Prostate gland (tissue), 2 donors: ENCODE results near the gene LPP. TPM values are rescaled to one million over a fixed set of nuclear protein-coding genes. Genes with fewer than 3 reads are reported as not detected.

Source experiments
- DNase-seq: peaks from one replicate; pipeline ENCODE4 v3.0.0-alpha.2; 2019; ENCODE audit warnings: low spot score
- H3K27ac ChIP-seq, 2 donors: fragments of 200-600 bp; sonication (generic); 2 replicates each; pipeline ENCODE4 v1.5.1; 2017 to 2019
- H3K27me3 ChIP-seq: fragments of 200-600 bp; sonication (generic); replicated peaks from 2 replicates; pipeline ENCODE4 v1.5.1; 2019; ENCODE audit not compliant: insufficient read depth
- H3K36me3 ChIP-seq, 2 donors: fragments of 200-600 bp; sonication (generic); 1 replicate in 1 of 2; 2 replicates in 1 of 2; pipeline versions ENCODE4 v1.5.1 to v1.8.1; 2017 to 2019
- H3K4me1 ChIP-seq: fragments of 200-600 bp; sonication (generic); replicated peaks from 2 replicates; pipeline ENCODE4 v1.5.1; 2019
- H3K4me3 ChIP-seq, 2 donors: fragments of 200-600 bp; sonication (generic); 2 replicates each; pipeline ENCODE4 v1.5.1; 2017 to 2019
- H3K9me3 ChIP-seq: fragments of 200-600 bp; sonication (generic); 2 replicates; pipeline ENCODE4 v1.5.1; 2017
- CTCF ChIP-seq, 4 experiments: fragments of 200-600 bp in 2 of 4; fragments of 450-650 bp in 2 of 4; sonication (generic) in 2 of 4; IDR thresholded peaks; 1 replicate in 3 of 4; 2 replicates in 1 of 4; pipeline ENCODE4 v1.5.1; 2016 to 2019; ENCODE audit warnings: antibody characterized with exemption in 4 of 4, mild to moderate bottlenecking in 2 of 4, moderate library complexity in 2 of 4
- POLR2A ChIP-seq: fragments of 450-650 bp; IDR thresholded peaks from one replicate; pipeline ENCODE4 v1.6.1; 2016; ENCODE audit warnings: antibody characterized with exemption, mild to moderate bottlenecking
- POLR2AphosphoS5 ChIP-seq: sonication (generic); formaldehyde crosslinking; IDR thresholded peaks from one replicate; pipeline ENCODE4 v1.6.1; 2017; ENCODE audit warnings: antibody characterized with exemption
- WGBS: methylation state at CpG from one replicate; pipeline ENCODE4 v1.1.5; 2018; 5-methylcytosine and 5-hydroxymethylcytosine counted together
- intact Hi-C: fragments of 100-400 bp; cut with DNase I; formaldehyde crosslinking; loops from one replicate; pipeline ENCODE4 v1.14.2; 2022
- total RNA-seq, 2 donors: library from RNA; depleted of rRNA; stranded (reverse); fragments of >200 nt; gene quantifications; one replicate each; pipeline ENCODE4 v1.1.0, GENCODE V29; 2016

The LPP gene
- total RNA-seq, 2 donors from 2014 or later, result 219 to 248 TPM

DNA sequence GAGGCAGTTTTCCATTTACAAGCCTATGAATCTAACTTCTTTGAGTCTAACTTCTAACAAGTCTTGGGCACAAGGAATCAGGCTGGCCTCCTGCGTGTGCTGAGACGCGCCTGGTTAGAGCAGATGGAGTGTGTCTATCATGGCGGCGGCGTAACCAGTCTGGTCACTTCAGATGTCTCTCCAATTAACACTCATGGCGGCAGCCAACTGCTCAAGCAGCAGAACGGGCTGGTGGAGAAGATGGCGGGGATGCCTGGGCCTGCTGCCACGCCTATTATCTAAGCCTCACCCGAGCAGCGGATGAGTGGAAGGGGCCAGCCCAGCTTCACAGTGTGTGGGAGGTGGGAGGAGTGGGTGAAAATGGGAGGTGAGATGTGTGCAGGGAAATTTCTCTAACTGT is 771.4 kb downstream of the LPP start:
- no peak for TF ChIP-seq POLR2AphosphoS5
- TF ChIP-seq POLR2A, result no peak
- no peak for TF ChIP-seq CTCF (IDR thresholded peaks at IDR 0.05)
- intact Hi-C loops, result no loop called here

GRCh38 chr3:188926111-188926510 is 772.2 kb downstream of the LPP start:
- Histone ChIP-seq H3K4me3 (no peak overlapping the region), H3K9me3 (no peaks in the 10 kb centered on the region), H3K36me3 (no peaks in the 10 kb centered on the region), H3K27me3 (no peaks in the 10 kb centered on the region), H3K27ac (no peak overlapping the region), H3K4me1 (no peaks in the 10 kb centered on the region)
- DNase-seq, result no peak
- intact Hi-C loops, result no loop called here
- WGBS, result 58% methylated on average over 4 of the region's 4 CpGs
- TF ChIP-seq CTCF (IDR thresholded peaks at IDR 0.05) (no peak), POLR2AphosphoS5 (no peak), POLR2A (no peak)

More for the DNA sequence above, 771.4 kb downstream of the LPP start:
- Histone ChIP-seq H3K4me3 (no peak overlapping the region), H3K9me3 (no peaks in the 10 kb centered on the region), H3K27ac (no peak overlapping the region), H3K4me1 (no peaks in the 10 kb centered on the region), H3K36me3 (no peaks in the 10 kb centered on the region), H3K27me3 (no peaks in the 10 kb centered on the region)
- 95% methylated on average over 12 of the region's 12 CpGs for WGBS
- DNase-seq, result no peak

GRCh38 chr3:188926741-188927511 is 773.0 kb downstream of the LPP start:
- H3K36me3 ChIP-seq, result no peaks in the 10 kb centered on the region
- no peak overlapping the region for H3K27ac ChIP-seq
- H3K27me3 ChIP-seq, result no peaks in the 10 kb centered on the region
- H3K4me1 ChIP-seq, result no peaks in the 10 kb centered on the region
- H3K4me3 ChIP-seq, result no peak overlapping the region
- 79% methylated on average over 9 of the region's 9 CpGs for WGBS
- TF ChIP-seq POLR2A (no peak), POLR2AphosphoS5 (no peak), CTCF (IDR thresholded peaks at IDR 0.05) (no peak)
- no peaks in the 10 kb centered on the region for H3K9me3 ChIP-seq
- intact Hi-C loops, result no loop called here
- no peak for DNase-seq

GRCh38 chr3:188927971-188928370 is 774.0 kb downstream of the LPP start:
- no peaks in the 10 kb centered on the region for H3K4me1 ChIP-seq
- intact Hi-C loops, result no loop called here
- no peaks in the 10 kb centered on the region for H3K27me3 ChIP-seq
- H3K4me3 ChIP-seq, result no peak overlapping the region
- DNase-seq, result no peak
- H3K27ac ChIP-seq, result no peak overlapping the region
- no peaks in the 10 kb centered on the region for H3K36me3 ChIP-seq
- TF ChIP-seq CTCF (IDR thresholded peaks at IDR 0.05) (no peak), POLR2A (no peak)
- H3K9me3 ChIP-seq, result no peaks in the 10 kb centered on the region

GRCh38 chr3:188929137-188929536 is 775.2 kb downstream of the LPP start:
- peak; percentile 34 for DNase-seq
- TF ChIP-seq CTCF (IDR thresholded peaks at IDR 0.05) (peak in 2 of 4 experiments; percentile 34 to 43), POLR2A (no peak), POLR2AphosphoS5 (peak; percentile 23)
- H3K27ac ChIP-seq, result no peak overlapping the region
- WGBS, result 57% methylated on average over 2 of the region's 2 CpGs
- no peaks in the 10 kb centered on the region for H3K4me1 ChIP-seq
- no peaks in the 10 kb centered on the region for H3K9me3 ChIP-seq
- H3K36me3 ChIP-seq, result no peaks in the 10 kb centered on the region
- H3K4me3 ChIP-seq, result no peak overlapping the region
- intact Hi-C loops, result no loop called here
- no peaks in the 10 kb centered on the region for H3K27me3 ChIP-seq
